Endothelial cell of umbilical vein (primary cell): ENCODE data around the gene ZNF407. TPM values are rescaled to one million over a fixed set of nuclear protein-coding genes. Genes with fewer than 3 reads are reported as not detected.

Experiments
- BruUV-seq: library from RNA; stranded (reverse); fragments of 400-500 nt; replicated peaks from 2 replicates; lab custom pipeline; 2021; lab: Mats Ljungman, UMichigan
- CTCF ChIA-PET: fragments of 300-600, 350-600 bp; sonication (Branson Sonifier 250); formaldehyde crosslinking; loops from one replicate; lab custom pipeline; 2021; ENCODE audit warnings: antibody characterized with exemption, inconsistent platforms; lab: Charles Lee
- POLR2A ChIA-PET: fragments of 300-600, 350-600 bp; sonication (Branson Sonifier 250); formaldehyde crosslinking; loops from one replicate; lab custom pipeline; 2021; ENCODE audit warnings: antibody characterized with exemption, inconsistent platforms; lab: Charles Lee
- DNase-seq: peaks from one replicate; pipeline ENCODE4 v3.0.0-alpha.2; 2011; ENCODE audit warnings: low read depth, low spot score
- FAIRE-seq: peaks from 2 replicates; lab custom pipeline; 2011; peaks lifted over from hg19 to GRCh38; lab: Jason Lieb, UNC
- H2AFZ ChIP-seq: 2 replicates; pipeline ENCODE4 v1.6.0; 2012; ENCODE audit warnings: low read depth, low read length, control low read depth, inconsistent platforms
- H3K27ac ChIP-seq: 2 replicates; pipeline ENCODE4 v1.5.1; 2011; ENCODE audit warnings: low read depth, mild to moderate bottlenecking, control low read depth, low read length, moderate library complexity; ENCODE audit not compliant: insufficient read depth
- H3K27me3 ChIP-seq, 2 experiments: 2 replicates each; pipeline versions ENCODE4 v1.6.0 to v1.6.1; 2011; ENCODE audit warnings: low read length in 2 of 2, mixed read lengths in 1 of 2; ENCODE audit not compliant: control insufficient read depth in 2 of 2, insufficient read depth in 2 of 2
- H3K36me3 ChIP-seq, 2 experiments: 2 replicates in 1 of 2; 3 replicates in 1 of 2; pipeline ENCODE4 v1.5.1; 2011; ENCODE audit warnings: low read length in 2 of 2, mild to moderate bottlenecking in 1 of 2, moderate library complexity in 1 of 2; ENCODE audit not compliant: control insufficient read depth in 2 of 2, insufficient read depth in 2 of 2; ENCODE audit errors: extremely low read depth in 1 of 2
- H3K4me1 ChIP-seq: 3 replicates; pipeline ENCODE4 v1.5.1; 2011; ENCODE audit warnings: mild to moderate bottlenecking, low read length; ENCODE audit not compliant: control insufficient read depth, insufficient read depth; ENCODE audit errors: extremely low read depth
- H3K4me2 ChIP-seq: 2 replicates; pipeline ENCODE4 v1.6.1; 2011; ENCODE audit warnings: low read length, control low read depth, mixed read lengths; ENCODE audit not compliant: insufficient read depth
- H3K4me3 ChIP-seq, 3 experiments: fragments of 200-600 bp in 1 of 3; sonication (generic), shearing (Covaris generic) in 1 of 3; replicated peaks in 1 of 3; 2 replicates each; pipeline ENCODE4 v1.5.1; 2011 to 2016; ENCODE audit warnings: control low read depth in 3 of 3, low read length in 3 of 3, mild to moderate bottlenecking in 2 of 3, inconsistent platforms in 1 of 3, low read depth in 1 of 3, moderate library complexity in 1 of 3; ENCODE audit not compliant: insufficient read depth in 1 of 3
- H3K79me2 ChIP-seq: 2 replicates; pipeline ENCODE4 v1.6.0; 2012; ENCODE audit warnings: low read length, inconsistent platforms; ENCODE audit not compliant: control insufficient read depth, insufficient read depth
- H3K9ac ChIP-seq: replicated peaks from 2 replicates; pipeline ENCODE3; 2011; ENCODE audit warnings: low read length, control low read depth; ENCODE audit not compliant: insufficient read depth; ENCODE audit errors: extremely low read depth
- H3K9me1 ChIP-seq: replicated peaks from 3 replicates; pipeline ENCODE4 v1.6.0; 2011; ENCODE audit warnings: mild to moderate bottlenecking, low read length; ENCODE audit not compliant: control insufficient read depth, insufficient read depth; ENCODE audit errors: extremely low read depth
- H3K9me3 ChIP-seq: replicated peaks from 2 replicates; pipeline ENCODE4 v1.5.1; 2012; ENCODE audit warnings: low read length, inconsistent platforms; ENCODE audit not compliant: control insufficient read depth, insufficient read depth
- H4K20me1 ChIP-seq: replicated peaks from 2 replicates; pipeline ENCODE3; 2011; ENCODE audit warnings: mild to moderate bottlenecking, low read length; ENCODE audit not compliant: control insufficient read depth, insufficient read depth; ENCODE audit errors: extremely low read depth
- CTCF ChIP-seq, 2 donors: IDR thresholded peaks; 1 replicate in 1 of 2; 2 replicates in 1 of 2; pipeline ENCODE4 v1.5.1; 2011; ENCODE audit warnings: low read length in 2 of 2, mild to moderate bottlenecking in 2 of 2, moderate library complexity in 2 of 2, control low read depth in 1 of 2, inconsistent platforms in 1 of 2, low read depth in 1 of 2; ENCODE audit not compliant: insufficient read depth in 1 of 2; ENCODE audit errors: extremely low read depth in 1 of 2
- EZH2 ChIP-seq: IDR thresholded peaks from 2 replicates; pipeline ENCODE4 v1.6.1; 2012; ENCODE audit warnings: borderline replicate concordance, low read depth, mild to moderate bottlenecking, moderate library complexity, low read length, inconsistent platforms; ENCODE audit not compliant: severe bottlenecking
- FOS ChIP-seq: IDR thresholded peaks from 2 replicates; pipeline ENCODE4 v1.6.1; 2011; ENCODE audit warnings: mild to moderate bottlenecking, low read length, moderate library complexity, borderline replicate concordance; ENCODE audit not compliant: insufficient read depth
- GATA2 ChIP-seq: IDR thresholded peaks from 2 replicates; pipeline ENCODE4 v1.7.0; 2011; ENCODE audit warnings: low read depth, mild to moderate bottlenecking, moderate library complexity, mixed read lengths, low read length; ENCODE audit not compliant: insufficient read length, insufficient read depth
- JUN ChIP-seq: IDR thresholded peaks from 2 replicates; pipeline ENCODE4 v1.6.1; 2011; ENCODE audit warnings: borderline replicate concordance, low read depth; ENCODE audit not compliant: insufficient read length, insufficient read depth
- MYC ChIP-seq: IDR thresholded peaks from one replicate; pipeline ENCODE4 v1.6.1; 2011; ENCODE audit warnings: mild to moderate bottlenecking, low read depth, low read length
- POLR2A ChIP-seq: IDR thresholded peaks from 2 replicates; pipeline ENCODE4 v1.6.1; 2012; ENCODE audit warnings: low read depth, mild to moderate bottlenecking, control low read depth, low read length
- POLR2AphosphoS5 ChIP-seq: IDR thresholded peaks from 2 replicates; pipeline ENCODE4 v1.6.1; 2012; ENCODE audit warnings: low read depth, mild to moderate bottlenecking, control low read depth, low read length, moderate library complexity; ENCODE audit not compliant: insufficient read depth
- dilution Hi-C: fragments of 300-500 bp; cut with MboI; formaldehyde crosslinking; loops from one replicate; pipeline ENCODE4 v1.15.0; 2019; ENCODE audit warnings: low sequenced_read_pairs; ENCODE audit not compliant: extremely low pct_ligation_motif_present
- intact Hi-C: fragments of 100-400 bp; cut with micrococcal nuclease; formaldehyde crosslinking; loops from one replicate; pipeline ENCODE4 v1.10.0; 2022
- polyA plus RNA-seq, 4 experiments: library from polyadenylated mRNA; depleted of rRNA in 3 of 4; stranded (reverse) in 3 of 4; unstranded in 1 of 4; fragments of >200 nt; gene quantifications; 2 replicates each; pipeline versions ENCODE4 v1.2.1 to v1.2.3, GENCODE V29; 2011 to 2012; ENCODE audit warnings: missing spikeins in 1 of 4
- total RNA-seq: library from RNA; stranded (reverse); gene quantifications from 2 replicates; pipeline ENCODE4 v1.2.3, GENCODE V29; 2021
- TF ChIP-seq, protein P1 (sequence below): IDR thresholded peaks from 2 replicates; pipeline ENCODE4 v1.6.1; 2011; ENCODE audit not compliant: insufficient read depth, insufficient read length

Gene ZNF407
- total and polyA plus RNA-seq, 2 donors (not counting 3 experiments of a cell fraction or from before 2014, with no cell fraction given): 3.8 to 20.1 TPM

DNA sequence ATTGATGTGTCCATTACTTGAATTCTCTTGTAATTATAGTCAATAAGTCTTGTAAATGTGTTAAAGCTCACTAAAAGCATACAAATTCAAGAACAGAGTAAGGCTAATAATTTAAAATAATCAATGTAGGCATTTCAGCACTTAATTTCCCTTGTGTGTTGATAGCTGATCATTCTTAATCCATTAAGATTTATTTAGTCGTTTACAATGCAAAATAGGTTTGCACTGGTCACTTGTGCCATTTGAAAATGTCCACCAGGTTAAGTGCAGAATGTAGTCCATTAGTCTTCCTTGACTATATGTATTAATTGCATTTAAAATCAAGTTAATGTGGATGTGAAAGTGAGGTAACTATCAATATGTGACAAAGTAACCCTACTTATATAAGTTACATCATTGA, 39.4 kb downstream of the ZNF407 start:
- Histone ChIP-seq H2AFZ (no peak overlapping the region), H3K36me3 (peaks cover 0 to 6% of the 10 kb centered on the region in 2 experiments), H4K20me1 (no peaks in the 10 kb centered on the region), H3K9me3 (no peaks in the 10 kb centered on the region), H3K79me2 (no peaks in the 10 kb centered on the region), H3K27ac (no peak overlapping the region), H3K4me1 (peaks cover 3% of the 10 kb centered on the region), H3K9ac (no peak overlapping the region), H3K4me3 (no peak overlapping the region), H3K27me3 (no peaks in the 10 kb centered on the region), H3K4me2 (no peak overlapping the region), H3K9me1 (peaks cover 3% of the 10 kb centered on the region)
- TF ChIP-seq CTCF (IDR thresholded peaks at IDR 0.05; ENCODE audit: extremely low read depth in 1 of 2, insufficient read depth in 1 of 2, low read depth in 1 of 2, low read length in 2 of 2) (no peak), FOS (no peak), GATA2 (no peak), JUN (no peak), POLR2AphosphoS5 (no peak), EZH2 (no peak), MYC (no peak), POLR2A (no peak)
- TF ChIP-seq, protein P1, sequence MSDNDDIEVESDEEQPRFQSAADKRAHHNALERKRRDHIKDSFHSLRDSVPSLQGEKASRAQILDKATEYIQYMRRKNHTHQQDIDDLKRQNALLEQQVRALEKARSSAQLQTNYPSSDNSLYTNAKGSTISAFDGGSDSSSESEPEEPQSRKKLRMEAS: no peak
- dilution Hi-C loops (no loop called here), intact Hi-C loops (no loop called here)
- DNase-seq (no peak), FAIRE-seq (no peak)
- POLR2A ChIA-PET: no interaction called here
- no TSS peak for BruUV-seq
- CTCF ChIA-PET: interaction anchor here (1.4 to 2.1 kb wide), 2 partner anchors 14 to 327 kb away, joined by 4 read pairs; no protein-coding TSS in a partner anchor
